MM.1S (cell line): ENCODE results near the gene MBD2.

Experiments used
- DNase-seq: peaks from one replicate; pipeline ENCODE4 v3.0.0-alpha.2; 2015
- H2AFZ ChIP-seq: fragments of 300-600 bp; sonication (generic); 2 replicates; pipeline ENCODE4 v1.6.0; 2016; ENCODE audit warnings: antibody characterized with exemption, low read length
- H3F3A ChIP-seq: fragments of 300-600 bp; sonication (generic); 2 replicates; pipeline ENCODE4 v1.6.1; 2016; ENCODE audit warnings: mild to moderate bottlenecking, antibody characterized with exemption, low read length, moderate library complexity, mixed read lengths; ENCODE audit not compliant: insufficient read depth
- H3K27ac ChIP-seq: fragments of 300-600 bp; sonication (generic); 2 replicates; pipeline ENCODE4 v1.5.1; 2016; ENCODE audit warnings: mild to moderate bottlenecking, low read length
- H3K27me3 ChIP-seq: fragments of 300-600 bp; sonication (generic); replicated peaks from 2 replicates; pipeline ENCODE4 v1.6.0; 2016; ENCODE audit warnings: low read length; ENCODE audit not compliant: insufficient read depth
- H3K36me3 ChIP-seq: fragments of 300-600 bp; sonication (generic); replicated peaks from 2 replicates; pipeline ENCODE4 v1.6.1; 2016; ENCODE audit warnings: mild to moderate bottlenecking, low read length, mixed read lengths; ENCODE audit not compliant: insufficient read depth
- H3K4me1 ChIP-seq: fragments of 300-600 bp; sonication (generic); 2 replicates; pipeline ENCODE4 v1.6.1; 2016; ENCODE audit warnings: low read length, mixed read lengths
- H3K4me2 ChIP-seq: fragments of 300-600 bp; sonication (generic); 2 replicates; pipeline ENCODE4 v1.6.0; 2016; ENCODE audit warnings: low read depth, low read length
- H3K4me3 ChIP-seq: fragments of 300-600 bp; sonication (generic); 2 replicates; pipeline ENCODE4 v1.5.1; 2016; ENCODE audit warnings: low read length, mixed read lengths
- H3K79me2 ChIP-seq: fragments of 300-600 bp; sonication (generic); 2 replicates; pipeline ENCODE4 v1.6.1; 2016; ENCODE audit warnings: mixed run types, low read length, mixed read lengths
- H3K9ac ChIP-seq: fragments of 300-600 bp; sonication (generic); 2 replicates; pipeline ENCODE4 v1.6.1; 2016; ENCODE audit warnings: low read length, mixed read lengths
- H3K9me2 ChIP-seq: fragments of 300-600 bp; sonication (generic); replicated peaks from 2 replicates; pipeline ENCODE4 v1.6.1; 2016; ENCODE audit warnings: mild to moderate bottlenecking, low read length, mixed read lengths; ENCODE audit not compliant: insufficient read depth
- H3K9me3 ChIP-seq: fragments of 300-600 bp; sonication (generic); replicated peaks from 2 replicates; pipeline ENCODE4 v1.6.1; 2016; ENCODE audit warnings: mild to moderate bottlenecking, low read length, mixed read lengths; ENCODE audit not compliant: insufficient read depth
- H4K20me1 ChIP-seq: fragments of 300-600 bp; sonication (generic); 2 replicates; pipeline ENCODE4 v1.6.1; 2016; ENCODE audit warnings: mild to moderate bottlenecking, low read length, moderate library complexity, mixed read lengths; ENCODE audit not compliant: insufficient read depth
- EZH2 ChIP-seq: fragments of 300-600 bp; sonication (generic); optimal IDR thresholded peaks from 2 replicates; pipeline ENCODE3; 2017; ENCODE audit warnings: low read depth, mild to moderate bottlenecking, antibody characterized with exemption, low read length, mixed read lengths
- EZH2phosphoT487 ChIP-seq: fragments of 300-600 bp; sonication (generic); IDR thresholded peaks from 2 replicates; pipeline ENCODE4 v1.6.1; 2018; ENCODE audit warnings: antibody characterized with exemption, low read length
- TF ChIP-seq, protein P1 (sequence below): fragments of 300-600 bp; sonication (generic); IDR thresholded peaks from 2 replicates; pipeline ENCODE4 v1.5.1; 2016; ENCODE audit warnings: antibody characterized with exemption, low read length, mixed read lengths

Gene MBD2

DNA sequence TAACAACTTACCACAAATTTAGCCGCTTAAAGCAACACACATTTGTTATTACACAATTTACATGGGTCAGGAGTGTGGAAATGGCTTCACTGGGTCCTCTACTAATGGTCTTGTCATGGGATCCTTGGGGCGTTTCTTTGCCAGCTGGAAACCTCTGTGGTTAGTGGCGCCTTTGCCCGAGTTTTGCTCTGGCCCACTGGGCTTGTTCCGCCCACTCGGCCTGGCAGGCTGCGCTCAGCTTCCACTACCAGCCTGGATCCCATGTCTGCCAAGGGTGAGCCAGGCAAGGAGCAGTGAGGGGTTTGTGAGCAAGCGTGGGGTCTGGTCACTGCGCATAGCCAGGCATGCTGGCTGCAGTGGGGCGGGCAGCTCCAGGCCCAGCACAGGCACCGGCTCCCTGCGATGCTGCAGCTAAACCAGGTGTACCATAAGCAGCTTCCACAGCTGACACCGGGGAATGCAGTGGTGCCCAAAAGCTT is 16.2 kb upstream of the MBD2 start:
- Histone ChIP-seq H3K4me1 (no peaks in the 10 kb centered on the region), H2AFZ (no peak overlapping the region), H3K9me2 (no peaks in the 10 kb centered on the region), H3K4me3 (no peak overlapping the region), H3K4me2 (no peak overlapping the region), H3K27ac (no peak overlapping the region), H3K27me3 (no peaks in the 10 kb centered on the region), H3F3A (no peaks in the 10 kb centered on the region), H3K9me3 (no peaks in the 10 kb centered on the region), H4K20me1 (no peaks in the 10 kb centered on the region), H3K9ac (no peak overlapping the region), H3K79me2 (no peaks in the 10 kb centered on the region), H3K36me3 (no peaks in the 10 kb centered on the region)
- TF ChIP-seq, protein P1, sequence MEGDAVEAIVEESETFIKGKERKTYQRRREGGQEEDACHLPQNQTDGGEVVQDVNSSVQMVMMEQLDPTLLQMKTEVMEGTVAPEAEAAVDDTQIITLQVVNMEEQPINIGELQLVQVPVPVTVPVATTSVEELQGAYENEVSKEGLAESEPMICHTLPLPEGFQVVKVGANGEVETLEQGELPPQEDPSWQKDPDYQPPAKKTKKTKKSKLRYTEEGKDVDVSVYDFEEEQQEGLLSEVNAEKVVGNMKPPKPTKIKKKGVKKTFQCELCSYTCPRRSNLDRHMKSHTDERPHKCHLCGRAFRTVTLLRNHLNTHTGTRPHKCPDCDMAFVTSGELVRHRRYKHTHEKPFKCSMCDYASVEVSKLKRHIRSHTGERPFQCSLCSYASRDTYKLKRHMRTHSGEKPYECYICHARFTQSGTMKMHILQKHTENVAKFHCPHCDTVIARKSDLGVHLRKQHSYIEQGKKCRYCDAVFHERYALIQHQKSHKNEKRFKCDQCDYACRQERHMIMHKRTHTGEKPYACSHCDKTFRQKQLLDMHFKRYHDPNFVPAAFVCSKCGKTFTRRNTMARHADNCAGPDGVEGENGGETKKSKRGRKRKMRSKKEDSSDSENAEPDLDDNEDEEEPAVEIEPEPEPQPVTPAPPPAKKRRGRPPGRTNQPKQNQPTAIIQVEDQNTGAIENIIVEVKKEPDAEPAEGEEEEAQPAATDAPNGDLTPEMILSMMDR: no peak
- TF ChIP-seq EZH2phosphoT487: no peak
- no peak for TF ChIP-seq EZH2
- no peak for DNase-seq

DNA sequence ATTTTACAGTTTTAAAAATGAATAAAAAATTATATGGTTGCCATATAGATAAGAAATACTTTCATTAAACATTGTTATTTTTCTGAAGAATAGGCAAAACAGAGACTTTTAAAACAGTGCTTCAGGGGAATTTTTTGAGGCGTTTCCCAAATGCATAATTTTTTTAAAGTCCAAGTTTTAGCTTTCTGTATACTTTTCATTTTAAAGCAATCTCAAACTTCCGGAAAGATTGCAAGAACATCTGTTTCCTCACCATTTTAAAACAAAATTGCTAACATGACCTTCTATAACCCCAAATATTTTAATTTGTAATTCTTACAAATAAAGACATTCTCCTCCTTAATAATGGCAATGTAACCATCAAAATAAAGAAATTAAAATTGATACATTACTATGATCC is 15.1 kb upstream of the MBD2 start:
- Histone ChIP-seq H3K27ac (no peak overlapping the region), H3K4me2 (no peak overlapping the region), H4K20me1 (no peaks in the 10 kb centered on the region)

DNA sequence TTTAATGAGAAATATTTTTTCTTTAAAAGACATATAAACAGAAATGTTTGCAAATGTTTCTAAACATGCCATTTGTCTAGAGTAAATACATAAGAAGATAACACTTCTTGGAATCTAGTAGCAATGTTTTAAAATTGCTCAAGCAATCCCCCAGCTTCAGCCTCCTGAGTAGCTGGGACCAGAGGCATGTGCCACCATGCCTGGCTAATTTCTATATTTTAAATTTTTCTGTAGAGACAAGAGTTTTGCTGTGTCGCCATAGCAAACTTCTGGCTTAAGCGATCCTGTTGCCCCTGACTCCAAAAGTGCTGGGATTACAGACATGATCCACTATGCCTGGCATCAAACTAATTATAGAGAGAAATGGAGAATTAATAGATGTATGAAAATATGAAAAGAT is 14.6 kb upstream of the MBD2 start:
- no peak for DNase-seq
- H3K27ac ChIP-seq: no peak overlapping the region
- no peaks in the 10 kb centered on the region for H3K4me1 ChIP-seq
- H3K36me3 ChIP-seq: no peaks in the 10 kb centered on the region
- H2AFZ ChIP-seq: no peak overlapping the region
- TF ChIP-seq EZH2 (no peak), EZH2phosphoT487 (no peak)
- TF ChIP-seq, protein P1: no peak
- no peak overlapping the region for H3K4me3 ChIP-seq
- no peaks in the 10 kb centered on the region for H4K20me1 ChIP-seq
- H3K27me3 ChIP-seq: no peaks in the 10 kb centered on the region
- no peak overlapping the region for H3K9ac ChIP-seq
- no peaks in the 10 kb centered on the region for H3K79me2 ChIP-seq
- H3F3A ChIP-seq: no peaks in the 10 kb centered on the region
- H3K9me2 ChIP-seq: no peaks in the 10 kb centered on the region
- no peaks in the 10 kb centered on the region for H3K9me3 ChIP-seq
- H3K4me2 ChIP-seq: no peak overlapping the region

More for the DNA sequence above, 15.1 kb upstream of the MBD2 start:
- Histone ChIP-seq H3K9me2 (no peaks in the 10 kb centered on the region), H3K9me3 (no peaks in the 10 kb centered on the region), H3K36me3 (no peaks in the 10 kb centered on the region), H3K9ac (no peak overlapping the region), H3K79me2 (no peaks in the 10 kb centered on the region), H3K4me1 (no peaks in the 10 kb centered on the region), H2AFZ (no peak overlapping the region), H3K27me3 (no peaks in the 10 kb centered on the region), H3K4me3 (no peak overlapping the region), H3F3A (no peaks in the 10 kb centered on the region)
- no peak for DNase-seq
- no peak for TF ChIP-seq EZH2
- TF ChIP-seq, protein P1: no peak
- TF ChIP-seq EZH2phosphoT487: no peak
